IPS-18c (cell line): Measurements from ENCODE around the gene GPR179.
A peak's percentile ranks its signal among the peaks of the same experiment; 100 is the strongest.

Source experiments
- H3K4me3 ChIP-seq: 2 replicates; pipeline ENCODE4 v1.7.0; 2013; ENCODE audit warnings: low read depth, mild to moderate bottlenecking, low read length, moderate library complexity; ENCODE audit not compliant: insufficient read depth
- H3K9me3 ChIP-seq: one replicate; pipeline ENCODE4 v1.6.1; 2013; ENCODE audit warnings: mild to moderate bottlenecking, low read length, moderate library complexity; ENCODE audit not compliant: control insufficient read depth, insufficient read depth

The GPR179 gene, protein sequence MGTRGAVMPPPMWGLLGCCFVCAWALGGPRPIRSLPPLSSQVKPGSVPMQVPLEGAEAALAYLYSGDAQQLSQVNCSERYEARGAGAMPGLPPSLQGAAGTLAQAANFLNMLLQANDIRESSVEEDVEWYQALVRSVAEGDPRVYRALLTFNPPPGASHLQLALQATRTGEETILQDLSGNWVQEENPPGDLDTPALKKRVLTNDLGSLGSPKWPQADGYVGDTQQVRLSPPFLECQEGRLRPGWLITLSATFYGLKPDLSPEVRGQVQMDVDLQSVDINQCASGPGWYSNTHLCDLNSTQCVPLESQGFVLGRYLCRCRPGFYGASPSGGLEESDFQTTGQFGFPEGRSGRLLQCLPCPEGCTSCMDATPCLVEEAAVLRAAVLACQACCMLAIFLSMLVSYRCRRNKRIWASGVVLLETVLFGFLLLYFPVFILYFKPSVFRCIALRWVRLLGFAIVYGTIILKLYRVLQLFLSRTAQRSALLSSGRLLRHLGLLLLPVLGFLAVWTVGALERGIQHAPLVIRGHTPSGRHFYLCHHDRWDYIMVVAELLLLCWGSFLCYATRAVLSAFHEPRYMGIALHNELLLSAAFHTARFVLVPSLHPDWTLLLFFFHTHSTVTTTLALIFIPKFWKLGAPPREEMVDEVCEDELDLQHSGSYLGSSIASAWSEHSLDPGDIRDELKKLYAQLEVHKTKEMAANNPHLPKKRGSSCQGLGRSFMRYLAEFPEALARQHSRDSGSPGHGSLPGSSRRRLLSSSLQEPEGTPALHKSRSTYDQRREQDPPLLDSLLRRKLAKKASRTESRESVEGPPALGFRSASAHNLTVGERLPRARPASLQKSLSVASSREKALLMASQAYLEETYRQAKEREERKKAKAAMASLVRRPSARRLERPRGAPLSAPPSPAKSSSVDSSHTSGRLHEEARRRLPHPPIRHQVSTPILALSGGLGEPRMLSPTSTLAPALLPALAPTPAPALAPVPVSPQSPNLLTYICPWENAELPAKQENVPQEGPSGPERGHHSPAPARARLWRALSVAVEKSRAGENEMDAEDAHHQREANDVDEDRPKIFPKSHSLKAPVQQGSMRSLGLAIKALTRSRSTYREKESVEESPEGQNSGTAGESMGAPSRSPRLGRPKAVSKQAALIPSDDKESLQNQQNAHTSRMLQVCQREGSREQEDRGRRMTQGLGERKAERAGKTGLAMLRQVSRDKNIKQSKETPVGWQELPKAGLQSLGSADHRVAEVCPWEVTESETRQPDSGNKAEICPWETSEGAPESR (N-terminal part only)

DNA sequence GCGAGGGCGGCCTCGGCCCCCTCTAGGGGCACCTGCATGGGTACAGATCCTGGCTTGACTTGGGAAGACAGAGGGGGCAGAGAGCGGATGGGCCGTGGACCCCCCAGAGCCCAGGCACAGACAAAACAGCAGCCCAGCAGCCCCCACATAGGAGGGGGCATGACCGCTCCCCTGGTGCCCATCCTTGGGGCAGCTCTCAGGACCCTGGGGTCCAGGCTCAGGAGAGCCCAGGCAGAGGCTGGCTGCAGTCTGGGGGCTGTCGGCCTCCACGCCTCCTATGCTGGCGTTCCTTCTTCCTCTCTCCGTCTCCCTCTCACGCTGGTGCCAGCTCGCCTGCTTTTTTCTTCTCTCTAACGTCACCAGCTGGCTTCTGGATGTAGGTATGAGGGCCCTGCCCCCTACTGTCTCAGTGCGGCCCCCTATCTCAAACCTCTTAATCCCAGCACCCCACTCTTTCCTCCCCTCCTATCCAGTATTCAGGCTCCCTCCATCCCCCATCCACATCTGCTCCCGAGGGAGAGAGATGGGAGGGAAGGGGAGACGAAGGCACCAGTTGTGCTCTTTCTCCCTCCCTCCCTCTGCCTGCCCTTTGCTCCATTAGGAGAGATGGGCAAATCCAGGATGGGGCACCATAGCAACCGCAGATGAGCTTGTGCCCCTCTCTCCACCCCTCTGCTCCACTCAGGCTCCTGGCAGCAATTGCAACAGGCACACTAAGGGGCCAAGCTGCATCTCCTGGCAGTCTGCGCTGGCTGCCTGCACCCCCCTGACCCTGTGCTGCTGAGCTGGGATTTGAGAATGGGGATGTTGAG lies at the start of gene GPR179:
GPR179 (minus strand) TSS at position 349 of the 812 bp plus-strand sequence; CDS start at position 182, 167 bp downstream.
- Histone ChIP-seq H3K4me3 (no peak within 1 kb of the TSS), H3K9me3 (no peaks in the 10 kb centered on the region)

DNA sequence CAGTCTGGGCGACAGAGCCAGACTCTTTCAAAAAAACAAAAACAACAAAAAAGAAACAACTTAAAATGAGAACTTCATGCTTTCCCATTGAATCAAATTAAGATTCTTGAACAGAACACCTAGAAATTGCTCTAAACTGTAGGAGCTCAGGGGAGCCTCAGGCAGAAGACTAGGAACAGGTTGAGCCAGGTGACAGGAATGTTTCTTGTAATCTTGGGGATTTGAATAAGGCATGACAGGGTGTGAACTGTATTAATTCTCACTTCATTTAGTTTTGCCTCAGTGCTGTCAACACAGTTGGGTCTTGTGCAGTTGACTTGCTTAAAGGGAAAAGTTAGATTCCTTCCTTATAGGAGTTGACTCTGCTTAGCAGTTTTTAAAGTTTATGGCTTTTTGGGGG lies 35.7 kb upstream of the GPR179 start:
- Histone ChIP-seq H3K9me3 (no peaks in the 10 kb centered on the region), H3K4me3 (no peak overlapping the region)

DNA sequence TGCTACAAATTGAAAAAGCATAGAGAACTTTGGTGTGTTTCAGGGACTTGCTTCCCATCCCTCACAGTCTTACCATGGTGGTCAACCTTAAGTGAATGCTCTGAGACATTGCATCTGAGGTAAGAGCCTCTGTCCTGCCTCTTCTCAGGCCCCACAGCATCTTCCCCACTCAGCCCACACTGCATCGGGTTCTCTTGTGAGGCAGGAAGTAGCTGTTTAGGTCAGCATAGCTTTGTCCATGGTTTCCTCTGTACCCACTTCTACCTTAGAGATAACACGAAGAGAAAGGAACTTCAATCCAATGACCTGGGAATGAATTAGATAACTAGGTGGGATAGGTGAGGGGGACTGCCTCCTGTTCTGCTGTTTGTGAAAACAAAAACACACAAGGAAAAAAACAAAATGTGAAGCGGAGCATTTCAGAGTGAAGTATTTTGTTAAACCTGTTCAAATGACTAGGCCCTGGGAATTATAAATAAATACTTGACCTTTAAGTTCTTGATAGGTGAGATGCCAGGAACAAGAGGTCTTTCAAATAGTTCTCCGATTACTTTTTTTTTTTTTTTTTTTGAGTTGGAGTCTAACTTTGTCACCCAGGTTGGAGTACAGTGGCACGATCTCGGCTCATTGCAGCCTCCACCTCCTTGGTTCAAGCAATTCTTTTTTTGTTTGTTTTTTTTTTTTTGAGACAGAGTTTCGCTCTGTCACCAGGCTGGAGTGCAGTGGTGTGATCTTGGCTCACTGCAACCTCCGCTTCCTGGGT lies 25.5 kb upstream of the GPR179 start:
- H3K9me3 ChIP-seq, result no peaks in the 10 kb centered on the region
- H3K4me3 ChIP-seq, result no peak overlapping the region

DNA sequence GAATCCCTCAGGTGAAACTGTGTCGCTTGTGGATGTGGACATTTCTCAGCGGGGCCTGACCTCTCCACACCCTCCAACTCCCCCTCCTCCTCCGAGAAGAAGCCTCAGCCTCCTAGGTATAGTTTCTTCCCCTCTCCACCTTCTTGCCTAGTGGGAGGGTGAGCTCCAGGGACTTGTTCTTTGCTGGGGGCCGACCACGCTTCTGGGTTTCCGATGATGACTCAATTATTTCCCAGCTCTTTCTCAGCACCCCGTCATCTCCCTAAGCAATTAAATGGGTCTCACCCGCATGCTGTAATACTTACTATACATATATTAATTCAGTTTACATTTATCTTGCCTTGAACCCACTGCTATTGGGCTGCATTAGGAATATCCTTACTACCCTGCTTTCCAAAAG lies 21.0 kb upstream of the GPR179 start:
- no peaks in the 10 kb centered on the region for H3K9me3 ChIP-seq
- H3K4me3 ChIP-seq, result no peak overlapping the region

DNA sequence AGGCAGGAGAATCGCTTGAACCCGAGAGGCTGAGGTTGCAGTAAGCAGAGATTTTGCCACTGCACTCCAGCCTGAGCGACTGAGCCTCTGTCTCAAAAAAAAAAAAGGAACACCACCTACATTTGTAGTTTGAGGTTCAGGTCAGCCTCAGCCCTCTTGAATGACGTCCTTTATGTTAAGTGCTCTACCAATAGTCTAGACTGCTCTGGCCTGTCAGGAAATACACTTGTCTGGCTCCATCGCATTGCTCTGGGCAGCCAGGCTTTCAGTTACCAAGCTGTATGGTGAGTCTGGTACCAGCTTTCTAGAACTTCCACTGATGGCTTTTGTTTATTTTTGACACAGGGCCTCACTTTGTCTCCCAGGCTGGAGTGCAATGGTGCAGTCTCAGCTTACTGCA lies 19.3 kb upstream of the GPR179 start:
- Histone ChIP-seq H3K4me3 (no peak overlapping the region), H3K9me3 (no peaks in the 10 kb centered on the region)

DNA sequence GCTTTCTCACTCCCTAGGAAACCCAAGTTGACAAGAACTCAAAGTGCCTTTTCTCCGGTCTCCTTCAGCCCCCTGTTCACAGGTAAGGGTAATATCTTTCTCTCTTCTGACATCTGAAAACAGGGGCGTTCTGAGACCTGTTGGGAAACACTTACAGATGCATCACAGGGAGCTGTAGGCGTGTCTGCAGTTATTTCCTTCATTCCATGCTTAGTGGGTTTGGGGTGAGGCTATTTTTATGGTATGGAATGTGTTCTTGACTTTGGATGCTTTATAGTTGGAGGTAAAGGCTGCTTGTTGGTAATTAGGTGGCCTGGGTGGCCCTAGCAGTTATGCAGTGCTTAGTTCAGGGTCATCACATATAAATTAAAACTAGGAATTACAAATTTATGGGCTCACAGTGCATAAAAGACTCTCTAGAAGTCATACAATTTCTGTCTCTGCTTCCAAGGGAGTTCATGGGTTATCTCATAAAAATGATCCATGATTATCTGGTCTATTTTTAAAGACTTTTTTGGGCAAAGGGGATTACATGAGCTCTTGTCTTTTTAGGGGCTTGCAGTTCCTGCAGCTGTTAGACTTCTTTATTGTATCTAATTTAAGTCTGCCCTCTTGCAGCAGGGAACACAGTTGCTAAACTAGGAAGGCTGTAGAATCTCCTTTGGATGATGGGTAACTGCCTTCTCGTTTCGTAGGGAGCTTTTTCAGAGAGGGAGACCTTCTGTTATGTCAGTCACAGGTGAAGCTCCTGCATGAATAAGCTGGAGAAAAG lies 18.1 kb upstream of the GPR179 start:
- Histone ChIP-seq H3K4me3 (no peak overlapping the region), H3K9me3 (no peaks in the 10 kb centered on the region)

DNA sequence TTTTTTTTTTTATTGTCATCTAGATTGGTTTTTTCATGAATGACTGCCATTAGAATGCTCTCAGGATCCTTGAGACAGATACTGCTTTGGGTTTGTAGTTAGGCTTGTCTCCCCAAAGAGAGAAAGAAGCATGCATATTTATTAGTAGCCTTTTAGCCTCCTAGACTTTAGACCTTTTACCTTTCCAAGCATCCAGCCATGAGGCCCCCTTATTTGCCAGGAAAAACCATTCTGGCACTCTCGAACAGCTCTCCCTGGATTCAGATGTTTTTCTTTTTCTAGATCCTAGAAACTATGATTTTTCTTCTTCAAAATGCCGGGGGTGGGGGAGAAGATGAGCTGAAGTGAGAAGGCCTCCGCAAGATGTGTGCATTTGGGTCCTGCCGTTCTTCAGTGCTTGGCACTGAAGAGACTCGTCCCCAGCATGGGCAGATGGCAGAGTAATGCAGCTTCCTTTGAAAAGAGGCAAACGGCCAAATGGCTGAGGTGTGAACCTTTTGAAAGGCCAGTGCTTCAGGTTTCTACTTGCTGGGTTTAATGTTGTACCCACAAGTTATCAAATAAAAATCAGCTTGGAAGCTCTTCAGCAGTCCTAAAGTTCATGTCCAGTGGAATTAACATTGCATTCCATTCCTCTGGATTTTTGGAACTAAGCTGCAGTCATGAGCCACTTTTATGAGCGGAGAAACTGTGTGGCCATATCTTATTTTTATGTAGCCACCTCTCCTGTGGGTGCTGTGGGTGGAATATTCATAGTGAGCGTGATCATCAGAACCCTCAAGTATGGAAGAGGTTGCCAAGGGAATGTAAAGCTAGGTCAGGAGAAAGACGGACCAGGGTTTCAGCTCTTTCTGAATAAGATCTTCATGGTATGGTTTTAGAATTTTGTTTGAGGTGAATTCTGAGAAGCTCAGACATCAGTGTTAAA lies 15.1 kb upstream of the GPR179 start:
- Histone ChIP-seq H3K4me3 (no peak overlapping the region), H3K9me3 (no peaks in the 10 kb centered on the region)

DNA sequence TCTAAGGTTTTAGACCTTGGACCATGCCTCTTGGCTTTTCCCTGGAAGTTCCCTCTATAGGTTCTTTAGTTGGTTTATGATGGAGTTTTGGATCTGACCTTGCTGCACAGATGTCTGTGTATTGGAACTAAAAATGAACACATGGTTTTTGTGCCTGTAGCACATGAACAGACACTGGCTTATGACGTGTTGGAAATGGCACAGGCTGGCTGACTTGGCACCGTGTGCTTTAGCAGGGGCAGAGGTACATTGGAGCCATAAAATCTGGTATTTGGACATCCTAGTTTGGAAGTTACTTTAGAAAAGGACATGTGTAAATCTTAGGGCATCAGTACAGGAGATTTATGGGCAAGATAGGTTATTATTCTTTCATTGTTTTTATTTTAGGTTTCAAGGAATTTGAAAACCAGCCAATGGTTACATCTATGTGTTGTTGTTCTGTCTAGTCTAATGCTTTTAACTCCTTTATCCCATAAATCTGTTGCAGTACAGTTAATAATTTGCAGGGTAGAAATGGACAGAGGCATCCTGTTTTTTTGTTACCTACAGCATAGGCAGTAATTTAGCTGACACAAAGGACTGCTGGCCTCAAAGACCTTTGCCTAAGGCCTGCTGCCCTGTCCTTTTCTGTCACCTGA lies 13.8 kb upstream of the GPR179 start:
- no peaks in the 10 kb centered on the region for H3K9me3 ChIP-seq
- H3K4me3 ChIP-seq, result no peak overlapping the region

DNA sequence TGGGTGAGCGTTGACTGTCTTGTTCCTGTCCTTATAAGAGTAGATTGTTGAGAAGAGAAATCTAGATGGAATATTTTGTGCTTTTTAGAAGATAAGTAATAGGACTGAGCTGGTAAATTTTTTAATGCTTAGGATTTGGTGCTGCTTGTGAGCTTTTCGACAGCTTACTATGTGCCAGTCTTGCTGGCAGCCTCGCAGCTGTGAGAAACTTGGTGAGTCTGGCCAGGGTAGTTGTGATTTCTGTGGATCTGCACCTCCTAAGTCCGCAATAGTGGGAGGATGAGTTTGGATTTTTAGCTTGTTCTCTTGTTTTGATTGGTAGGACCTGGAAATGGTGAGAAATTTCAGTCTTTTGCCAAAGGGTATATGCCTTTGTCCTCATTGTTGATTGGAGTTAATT lies 11.5 kb upstream of the GPR179 start:
- Histone ChIP-seq H3K4me3 (no peak overlapping the region), H3K9me3 (no peaks in the 10 kb centered on the region)

DNA sequence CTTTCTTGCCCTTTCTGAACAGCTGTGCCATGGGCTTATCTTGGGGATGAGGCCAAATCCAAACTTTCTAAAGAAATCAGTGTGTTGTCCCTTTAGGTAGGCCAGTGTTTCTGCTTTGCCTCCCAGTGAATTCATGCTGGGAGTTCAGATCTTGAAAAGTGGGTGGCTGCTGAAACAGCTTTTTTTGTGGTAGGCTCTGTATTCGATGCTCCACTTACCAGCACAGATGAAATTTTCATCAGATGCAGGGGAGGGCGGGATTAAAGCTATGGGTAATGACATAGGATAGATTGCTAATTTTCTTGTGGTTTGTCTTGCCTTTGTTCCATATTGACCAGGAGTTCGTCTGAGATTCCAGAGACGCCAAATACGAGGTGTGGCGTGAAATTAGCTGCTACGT lies 10.7 kb upstream of the GPR179 start:
- H3K9me3 ChIP-seq, result no peaks in the 10 kb centered on the region

DNA sequence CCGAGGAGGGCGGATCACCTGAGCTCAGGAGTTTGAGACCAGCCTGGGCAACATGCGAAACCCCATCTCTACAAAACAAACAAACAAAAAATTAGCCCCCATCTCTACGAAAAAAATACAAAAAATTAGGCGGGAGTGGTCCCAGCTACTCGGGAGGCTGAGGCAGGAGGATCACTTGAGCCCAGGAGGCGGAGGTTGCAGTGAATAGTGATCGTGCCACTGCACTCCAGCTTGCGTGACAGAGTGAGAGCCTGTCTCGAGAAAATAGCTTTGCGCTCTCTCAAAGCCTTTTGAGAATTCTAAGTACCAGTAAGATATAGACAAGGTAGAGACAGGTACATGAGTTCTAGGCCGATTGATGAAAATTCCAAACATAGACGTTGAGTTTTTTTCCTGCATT lies 9.9 kb upstream of the GPR179 start:
- no peaks in the 10 kb centered on the region for H3K9me3 ChIP-seq
- H3K4me3 ChIP-seq, result no peak overlapping the region

More for the DNA sequence above, 10.7 kb upstream of the GPR179 start:
- H3K4me3 ChIP-seq, result no peak overlapping the region

DNA sequence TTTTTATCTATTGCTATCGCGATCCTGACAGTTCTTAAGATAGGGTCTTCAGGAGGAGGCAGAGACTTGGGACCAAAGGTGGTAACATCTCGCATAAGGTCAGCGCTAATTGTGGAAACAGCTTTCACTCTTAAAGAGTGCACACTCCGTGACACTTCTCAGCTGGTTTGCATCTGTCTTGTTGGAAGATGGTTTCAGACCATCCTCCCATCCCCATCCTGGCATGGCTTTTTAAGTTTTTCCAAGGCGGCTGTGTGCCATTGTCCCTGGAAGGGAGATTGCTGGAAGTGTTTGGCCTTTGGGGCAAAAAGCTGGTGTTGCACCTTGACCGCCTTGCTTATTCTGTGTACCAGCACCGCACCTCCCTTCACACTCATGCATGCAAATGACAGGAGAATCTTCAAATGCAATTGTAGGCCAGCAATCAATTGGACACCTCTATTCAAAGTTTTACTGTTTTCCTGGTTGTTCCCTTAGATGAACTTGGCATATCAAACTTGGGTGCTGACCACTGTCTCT lies 9.4 kb upstream of the GPR179 start:
- Histone ChIP-seq H3K4me3 (peak overlapping the region; percentile 81; the same call in 1 of the 2 replicates), H3K9me3 (no peaks in the 10 kb centered on the region)

DNA sequence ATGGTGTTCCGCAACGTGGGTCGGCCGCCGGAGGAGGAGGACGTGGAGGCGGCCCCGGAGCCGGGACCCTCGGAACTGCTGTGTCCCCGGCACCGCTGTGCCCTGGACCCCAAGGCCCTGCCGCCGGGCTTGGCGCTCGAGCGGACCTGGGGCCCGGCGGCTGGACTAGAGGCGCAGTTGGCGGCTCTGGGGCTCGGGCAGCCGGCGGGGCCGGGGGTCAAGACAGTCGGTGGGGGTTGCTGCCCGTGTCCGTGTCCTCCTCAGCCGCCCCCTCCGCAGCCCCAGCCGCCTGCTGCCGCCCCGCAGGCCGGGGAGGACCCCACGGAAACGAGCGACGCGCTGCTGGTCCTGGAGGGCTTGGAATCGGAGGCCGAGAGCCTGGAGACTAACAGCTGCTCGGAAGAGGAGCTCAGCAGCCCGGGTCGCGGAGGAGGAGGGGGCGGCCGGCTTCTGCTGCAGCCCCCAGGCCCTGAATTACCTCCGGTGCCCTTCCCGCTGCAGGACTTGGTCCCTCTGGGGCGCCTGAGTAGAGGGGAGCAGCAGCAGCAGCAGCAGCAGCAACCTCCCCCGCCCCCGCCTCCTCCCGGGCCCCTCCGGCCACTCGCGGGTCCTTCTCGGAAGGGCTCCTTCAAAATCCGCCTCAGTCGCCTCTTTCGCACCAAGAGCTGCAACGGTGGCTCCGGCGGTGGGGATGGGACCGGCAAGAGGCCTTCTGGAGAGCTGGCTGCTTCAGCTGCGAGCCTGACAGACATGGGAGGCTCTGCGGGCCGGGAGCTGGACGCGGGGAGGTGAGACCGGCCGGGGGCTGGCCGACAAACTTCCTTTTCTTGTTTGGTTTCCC lies 8.7 kb upstream of the GPR179 start:
- Histone ChIP-seq H3K4me3 (peak overlapping the region; percentile 81), H3K9me3 (no peaks in the 10 kb centered on the region)
